Tongue (tissue), 2 donors: Measurements from ENCODE around the gene KCNMB3. TPM values are rescaled to one million over a fixed set of nuclear protein-coding genes. Genes with fewer than 3 reads are reported as not detected.
"Not testable (repeated sequence)": the region's sequence is repeated elsewhere in the genome, so short reads cannot be mapped to it uniquely, and the experiment has no call there.

Experiments used
- DNase-seq: peaks from one replicate; pipeline ENCODE4 v3.0.0-alpha.2; 2015
- total RNA-seq: library from RNA; depleted of rRNA; stranded (reverse); fragments of >200 nt; gene quantifications from one replicate; pipeline ENCODE4 v1.2.3, GENCODE V29; 2014

KCNMB3 gene
- total RNA-seq, 1 donor from 2014 or later: 3.9 TPM

DNA sequence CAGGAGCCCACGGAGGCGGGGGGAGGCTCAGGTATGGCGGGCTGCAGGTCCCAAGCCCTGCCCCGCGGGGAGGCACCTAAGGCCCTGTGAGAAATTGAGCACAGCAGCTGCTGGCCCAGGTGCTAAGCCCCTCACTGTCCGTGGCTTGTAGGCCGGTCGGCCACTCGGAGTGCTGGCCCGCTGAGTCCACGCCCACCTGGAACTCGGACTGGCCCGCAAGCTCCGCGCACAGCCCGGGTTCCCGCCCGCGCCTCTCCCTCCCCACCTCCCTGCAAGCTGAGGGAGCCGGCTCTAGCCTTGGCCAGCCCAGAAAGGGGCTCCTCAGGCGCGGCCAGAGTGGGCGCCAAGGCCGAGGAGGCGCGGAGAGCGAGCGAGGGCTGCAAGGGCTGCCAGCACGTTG, 12.2 kb upstream of the KCNMB3 start:
- DNase-seq: no peak

DNA sequence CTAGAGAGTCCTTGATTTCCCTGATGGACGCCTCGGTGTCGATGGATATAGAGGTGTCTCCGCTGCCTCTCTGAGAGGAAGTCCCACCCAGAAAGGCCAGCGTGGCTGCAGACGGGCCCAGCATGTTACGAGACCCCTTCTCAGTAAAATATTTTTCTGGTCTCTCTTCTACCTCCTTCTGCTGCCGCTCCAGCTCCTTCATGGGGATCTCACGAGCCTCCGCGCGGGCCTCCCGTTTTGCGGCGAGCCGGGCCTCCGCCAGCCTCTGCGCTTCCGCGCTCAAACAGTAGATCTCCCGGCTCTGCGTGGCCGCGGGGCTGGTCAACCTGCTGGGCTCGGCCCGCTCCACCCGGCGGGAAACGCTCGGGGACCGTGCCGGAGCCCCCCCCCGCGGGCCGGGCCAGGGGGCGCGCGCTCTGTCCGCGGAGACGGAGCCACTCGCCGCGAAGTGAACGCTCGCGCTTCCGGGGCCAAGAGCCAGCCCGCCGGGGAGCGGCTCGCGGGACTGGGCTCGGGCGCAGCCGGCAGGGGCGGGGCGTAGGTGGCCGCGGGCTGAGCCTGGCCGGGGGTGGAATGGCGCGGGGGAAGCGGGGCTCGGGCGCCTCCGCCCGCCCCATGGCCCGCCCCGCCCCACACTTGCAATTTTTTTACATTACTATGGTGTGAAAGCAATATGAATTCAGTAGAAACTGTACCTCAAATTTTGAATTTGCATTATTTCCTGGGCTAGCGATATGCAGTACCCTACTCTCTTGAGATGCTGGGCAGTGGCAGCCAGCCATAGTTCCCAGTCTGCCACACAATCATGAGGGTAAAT, 10.2 kb upstream of the KCNMB3 start:
- peak; percentile 81 for DNase-seq

DNA sequence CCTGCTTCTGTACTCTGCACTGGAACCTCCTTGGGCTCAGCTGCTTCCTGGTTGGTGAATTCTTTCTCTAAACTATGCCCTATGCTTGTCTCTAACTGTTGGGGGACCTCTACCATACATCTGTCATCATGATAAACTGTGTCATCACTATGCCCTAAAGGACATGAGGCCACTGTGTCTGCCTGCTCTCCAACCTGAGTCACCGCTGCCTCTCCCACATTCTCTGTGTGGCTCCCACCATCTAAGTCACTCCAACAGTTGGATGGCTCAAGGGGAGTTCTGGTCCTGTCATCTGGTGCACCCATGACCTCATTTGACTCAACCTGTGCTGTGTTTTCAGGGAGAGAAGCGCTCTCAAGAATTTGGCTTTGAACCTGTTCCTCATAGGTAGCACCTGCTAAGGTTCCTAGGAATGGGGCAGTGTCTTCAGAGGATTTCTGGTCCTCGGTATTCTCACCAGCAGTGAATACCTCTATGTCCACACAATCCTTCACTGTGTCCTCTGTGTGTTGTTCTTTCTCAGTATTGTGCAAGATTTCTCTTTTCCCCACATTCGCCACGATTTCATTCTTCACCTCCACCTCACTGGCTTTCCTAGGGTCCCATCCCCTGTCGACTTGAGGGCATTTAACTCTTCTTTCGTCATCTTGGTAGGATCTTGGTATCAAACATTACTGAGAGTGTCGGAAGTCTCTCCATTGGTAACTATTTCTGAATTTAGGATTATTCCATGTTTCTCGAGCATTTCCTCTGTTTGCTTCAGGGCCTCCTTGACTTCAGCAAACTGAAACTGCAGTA, 9.2 kb upstream of the KCNMB3 start:
- DNase-seq: not testable (repeated sequence)

DNA sequence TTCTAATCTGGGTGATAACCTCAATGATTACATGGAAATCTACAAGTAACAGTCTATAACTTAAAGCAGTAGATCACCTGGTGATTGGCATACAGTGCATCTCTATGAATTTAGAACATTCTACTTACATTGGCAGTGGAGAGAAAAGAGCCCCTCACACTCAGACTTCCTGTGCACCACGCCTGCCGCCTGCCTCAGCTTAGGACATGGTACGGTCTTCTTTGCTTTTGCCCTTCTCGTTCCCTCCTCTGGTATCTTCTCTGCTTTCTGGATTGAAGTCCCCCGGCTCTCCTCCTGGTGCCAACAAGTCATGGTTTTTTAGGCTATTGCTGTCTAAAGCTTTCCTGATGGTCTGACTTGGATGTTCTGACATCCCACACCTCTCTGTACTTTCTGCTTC, 7.9 kb upstream of the KCNMB3 start:
- DNase-seq: no peak

DNA sequence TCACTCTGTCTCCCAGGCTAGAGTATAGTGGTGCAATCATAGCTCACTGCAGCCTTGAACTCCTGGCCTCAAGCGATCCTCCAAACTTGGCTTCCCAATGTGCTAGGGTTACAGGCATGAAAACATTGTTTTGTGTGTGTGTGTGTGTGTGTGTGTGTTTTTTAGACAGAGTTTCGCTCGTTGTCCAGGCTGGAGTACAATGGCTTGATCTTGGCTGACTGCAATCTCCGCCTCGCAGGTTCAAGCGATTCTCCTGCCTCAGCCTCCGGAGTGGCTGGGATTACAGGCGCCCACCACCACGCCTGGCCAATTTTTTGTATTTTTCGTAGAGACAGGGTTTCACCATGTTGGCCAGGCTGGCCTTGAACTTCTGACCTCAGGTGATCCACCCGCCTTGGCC, 6.8 kb upstream of the KCNMB3 start:
- not testable (repeated sequence) for DNase-seq

DNA sequence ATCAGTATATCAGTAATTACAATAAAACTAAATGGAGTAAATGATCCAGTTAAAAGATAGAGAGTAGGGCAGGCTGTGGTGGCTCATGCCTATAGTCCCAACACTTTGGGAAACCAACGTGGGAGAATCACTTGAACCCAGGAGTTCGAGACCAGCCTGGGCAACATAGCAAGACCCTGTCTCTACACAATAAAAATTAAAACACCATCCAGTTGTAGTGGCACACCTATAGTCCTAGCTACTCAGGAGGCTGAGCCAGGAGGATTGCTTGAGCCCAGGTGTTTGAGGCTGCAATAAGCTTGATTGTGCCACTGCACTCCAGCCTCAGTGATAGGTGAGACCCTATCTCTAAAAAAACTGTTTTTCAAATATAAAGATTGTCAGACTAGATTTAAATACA, 5.9 kb upstream of the KCNMB3 start:
- DNase-seq: no peak

DNA sequence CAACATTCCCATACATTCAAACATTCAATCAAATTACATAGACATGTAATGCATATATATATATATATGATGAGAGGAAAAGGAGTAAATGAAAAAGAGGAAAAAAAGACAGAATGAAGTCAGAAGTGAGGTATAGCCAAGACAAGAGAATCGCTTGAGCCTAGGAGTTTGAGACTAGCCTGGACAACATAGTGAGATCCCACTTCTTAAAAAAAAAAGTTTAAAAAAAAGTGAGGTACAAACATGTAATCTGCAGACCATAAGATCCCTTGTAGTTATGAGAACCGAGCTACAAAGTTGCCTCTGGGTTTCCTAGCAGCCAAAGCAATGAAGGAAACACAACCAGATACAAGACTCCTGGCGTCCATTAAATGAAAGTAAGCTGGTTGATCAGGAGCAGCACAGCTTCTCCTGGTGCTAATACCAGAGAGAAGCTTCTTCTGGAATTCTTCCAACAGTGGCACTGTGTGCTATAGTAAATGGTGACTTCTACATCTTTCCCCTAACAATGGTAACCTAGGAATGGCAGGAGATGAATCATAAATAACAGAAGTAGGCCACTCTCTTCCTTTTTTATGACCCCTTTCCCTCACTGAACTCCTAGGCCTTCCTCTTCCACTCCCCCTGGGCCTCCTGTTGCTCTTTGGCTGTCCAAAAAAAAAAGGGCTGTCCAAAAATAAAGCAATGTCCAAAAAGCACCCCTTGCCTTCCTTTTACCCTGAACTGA, 3.5 kb downstream of the KCNMB3 start:
- DNase-seq: no peak

DNA sequence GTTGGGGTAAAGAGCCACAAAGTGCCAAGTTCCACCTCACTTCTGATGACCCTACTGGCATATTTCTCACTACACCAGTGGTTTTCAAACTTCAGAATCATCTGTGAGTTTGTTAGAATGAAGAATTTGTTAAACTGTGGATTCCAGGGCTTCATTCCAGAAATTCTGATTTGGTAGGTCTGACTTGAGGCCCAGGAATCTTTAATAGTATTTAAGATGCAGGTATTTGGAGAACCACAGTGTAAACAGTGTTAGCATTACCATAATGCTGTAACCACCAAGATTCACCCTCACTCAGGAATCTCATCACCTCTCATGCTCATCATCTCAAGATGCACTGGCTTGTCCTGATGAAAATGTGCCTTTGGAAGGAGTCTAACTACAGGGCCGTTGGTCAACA, 6.0 kb downstream of the KCNMB3 start:
- DNase-seq: no peak

DNA sequence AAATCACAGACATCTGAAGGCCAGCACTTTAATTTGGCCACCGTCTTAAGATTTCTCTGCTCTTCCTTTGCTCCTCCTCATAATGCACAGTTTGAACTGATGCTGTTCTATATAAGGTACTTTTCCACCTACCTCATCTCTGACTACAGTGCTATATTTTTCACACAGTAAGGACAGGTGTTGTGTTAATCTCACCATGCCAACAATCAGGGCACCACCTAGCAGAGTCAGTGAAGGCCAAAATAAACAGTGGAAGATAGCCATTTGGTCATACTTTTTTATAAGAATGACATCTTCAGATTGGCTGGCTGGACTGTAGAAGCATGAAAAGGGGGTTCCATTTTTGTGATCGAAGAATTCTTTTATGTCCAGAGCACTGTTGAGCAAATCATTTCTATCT, 8.1 kb downstream of the KCNMB3 start:
- DNase-seq: not testable (repeated sequence)

DNA sequence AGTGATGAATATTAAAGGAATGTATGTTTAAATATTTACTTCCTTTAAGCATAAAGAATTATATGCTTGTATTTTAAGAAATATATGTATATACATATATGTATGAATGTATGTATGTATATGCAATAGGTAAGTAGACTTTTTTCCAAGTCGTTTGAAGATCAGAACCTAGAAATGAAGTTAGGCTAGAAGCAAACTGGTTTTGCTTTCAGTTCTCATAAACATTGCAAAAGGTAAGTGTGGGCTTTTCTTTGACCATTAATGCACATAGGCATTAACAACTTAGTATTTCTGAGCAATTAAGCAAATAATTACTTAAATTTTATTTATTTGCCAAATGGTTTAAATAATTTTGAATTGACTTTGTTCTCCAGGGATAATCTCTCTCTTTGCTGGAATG, 10.6 kb downstream of the KCNMB3 start:
- DNase-seq: not testable (repeated sequence)

DNA sequence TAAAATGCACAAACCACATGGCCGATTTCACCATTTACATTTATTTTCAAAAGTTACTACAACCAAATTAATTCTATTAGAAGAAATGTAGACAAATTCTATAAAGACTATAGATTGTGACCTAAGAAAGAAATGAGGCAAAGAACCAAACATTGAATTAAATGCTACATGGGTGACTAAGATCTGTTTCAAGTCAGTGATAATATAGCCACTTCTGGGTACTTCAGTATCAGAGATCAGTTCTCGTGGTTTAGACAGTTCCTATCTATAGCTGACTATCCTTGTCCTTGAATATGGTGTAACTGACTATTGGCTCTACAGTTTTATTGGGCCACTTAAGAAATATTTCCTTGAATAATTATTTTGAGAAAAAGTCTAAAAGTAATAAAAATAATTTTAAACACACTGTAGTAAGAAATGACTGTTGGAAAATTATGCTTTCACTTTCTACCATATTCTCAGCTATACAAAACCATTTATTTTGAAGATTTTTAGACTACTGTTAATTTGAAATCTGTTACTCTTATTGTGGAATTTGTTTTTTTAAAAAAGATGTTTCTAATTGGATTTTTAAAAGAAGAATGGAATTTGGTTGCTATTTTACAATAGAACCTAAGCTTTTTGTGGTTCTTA, 14.1 kb downstream of the KCNMB3 start:
- DNase-seq: no peak

DNA sequence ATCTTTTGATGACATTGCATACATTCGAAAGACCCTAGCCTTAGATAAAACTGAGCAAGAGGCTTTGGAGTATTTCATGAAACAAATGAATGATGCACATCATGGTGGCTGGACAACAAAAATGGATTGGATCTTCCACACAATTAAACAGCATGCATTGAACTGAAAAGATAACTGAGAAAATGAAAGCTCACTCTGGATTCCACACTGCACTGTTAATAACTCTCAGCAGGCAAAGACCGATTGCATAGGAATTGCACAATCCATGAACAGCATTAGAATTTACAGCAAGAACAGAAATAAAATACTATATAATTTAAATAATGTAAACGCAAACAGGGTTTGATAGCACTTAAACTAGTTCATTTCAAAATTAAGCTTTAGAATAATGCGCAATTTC, 16.7 kb downstream of the KCNMB3 start:
- no peak for DNase-seq

DNA sequence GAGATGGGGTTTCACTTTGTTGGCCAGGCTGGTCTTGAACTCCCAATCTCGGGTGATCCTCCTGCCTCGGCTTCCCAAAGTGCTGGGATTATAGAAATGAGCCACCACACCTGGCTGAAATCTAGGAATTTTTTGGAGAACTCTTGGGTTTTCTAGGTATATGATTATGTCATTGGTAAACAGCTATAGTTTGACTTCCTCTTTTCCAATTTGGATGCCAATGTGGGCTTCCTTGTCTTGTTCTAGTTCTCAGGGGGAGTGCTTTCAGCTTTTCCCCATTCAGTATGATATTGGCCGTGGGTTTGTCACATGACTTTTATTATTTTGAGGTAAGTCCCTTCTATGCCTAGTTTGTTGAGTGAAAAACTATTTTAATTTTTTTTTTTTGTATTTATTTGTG, 17.9 kb downstream of the KCNMB3 start:
- DNase-seq: no peak

DNA sequence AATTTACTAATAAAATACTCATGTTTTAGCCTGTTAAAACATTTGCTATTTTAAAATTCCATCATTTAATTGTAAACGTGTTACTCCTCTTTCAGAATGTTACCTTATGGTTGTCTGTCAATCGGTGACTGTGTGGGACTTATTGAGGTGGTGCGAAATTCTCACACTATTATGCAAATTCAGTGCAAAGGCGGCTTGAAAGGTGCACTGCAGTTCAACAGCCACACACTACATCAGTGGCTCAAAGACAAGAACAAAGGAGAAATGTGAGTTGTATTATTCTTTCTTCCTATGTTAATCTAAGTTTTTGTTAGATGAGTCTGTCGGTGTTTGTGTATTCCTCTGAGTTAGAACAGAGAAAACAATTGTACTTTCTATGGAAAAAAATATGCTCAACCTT, 21.7 kb downstream of the KCNMB3 start:
- DNase-seq: no peak

DNA sequence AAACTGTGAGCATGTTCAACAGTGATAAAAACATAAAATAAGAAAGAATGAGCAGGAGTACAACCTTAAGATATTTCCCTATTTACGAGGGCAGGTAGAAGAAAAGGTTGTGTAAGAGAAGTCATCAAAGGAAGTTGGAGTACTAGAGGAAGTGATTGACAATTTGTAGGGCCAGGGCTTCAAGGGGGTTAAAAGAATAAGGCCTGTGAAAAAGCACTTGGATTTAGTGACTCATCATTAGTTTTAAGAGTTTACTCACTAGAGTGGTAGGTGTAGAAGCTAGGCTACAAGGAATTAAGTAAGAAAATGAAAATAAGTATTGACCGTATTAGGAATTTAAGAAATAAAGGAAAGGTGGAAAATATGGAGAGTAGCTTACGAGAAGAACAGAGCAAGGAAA, 23.6 kb downstream of the KCNMB3 start:
- no peak for DNase-seq

DNA sequence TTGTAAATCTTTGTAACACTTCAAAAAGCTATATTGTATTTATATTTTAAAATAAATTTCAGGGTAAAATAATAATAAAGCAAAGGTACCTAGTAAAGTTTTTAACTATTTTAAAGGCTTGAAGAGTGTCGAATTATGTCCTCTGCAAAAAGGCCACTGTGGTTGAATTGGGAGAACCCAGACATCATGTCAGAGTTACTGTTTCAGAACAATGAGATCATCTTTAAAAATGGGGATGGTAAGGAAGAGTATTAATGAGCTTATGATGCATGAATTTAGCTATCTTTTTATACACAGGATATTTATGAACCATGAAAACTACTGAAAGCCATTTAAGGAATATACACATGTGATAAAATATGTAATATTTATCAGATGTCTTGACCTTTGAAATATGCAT, 26.3 kb downstream of the KCNMB3 start:
- no peak for DNase-seq

DNA sequence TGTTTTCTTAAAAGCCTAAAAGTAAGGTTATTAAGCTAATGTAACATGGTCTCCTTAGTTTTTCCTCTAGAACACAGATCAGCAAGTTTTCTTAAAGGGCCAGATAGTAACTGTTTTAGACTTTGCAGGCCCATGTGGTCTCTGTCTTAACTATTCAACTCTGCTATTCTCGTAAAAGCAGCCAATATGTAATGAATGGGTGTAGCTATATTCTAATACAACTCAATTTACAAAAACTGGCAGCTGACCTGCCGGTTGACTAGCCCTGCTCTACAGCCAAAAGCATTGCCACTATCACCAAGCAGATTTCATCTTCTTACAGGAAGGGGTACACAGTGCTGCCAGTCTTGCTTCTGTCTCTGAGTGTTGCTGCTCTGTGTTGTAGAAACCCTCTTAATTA, 27.4 kb downstream of the KCNMB3 start:
- DNase-seq: no peak

DNA sequence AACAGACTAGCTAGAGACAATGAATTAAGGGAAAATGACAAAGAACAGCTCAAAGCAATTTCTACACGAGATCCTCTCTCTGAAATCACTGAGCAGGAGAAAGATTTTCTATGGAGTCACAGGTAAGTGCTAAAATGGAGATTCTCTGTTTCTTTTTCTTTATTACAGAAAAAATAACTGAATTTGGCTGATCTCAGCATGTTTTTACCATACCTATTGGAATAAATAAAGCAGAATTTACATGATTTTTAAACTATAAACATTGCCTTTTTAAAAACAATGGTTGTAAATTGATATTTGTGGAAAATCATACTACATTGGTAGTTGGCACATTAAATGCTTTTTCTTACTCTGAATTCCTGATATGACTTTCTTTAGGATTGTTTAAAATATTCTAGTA, 32.7 kb downstream of the KCNMB3 start:
- DNase-seq: not testable (repeated sequence)

DNA sequence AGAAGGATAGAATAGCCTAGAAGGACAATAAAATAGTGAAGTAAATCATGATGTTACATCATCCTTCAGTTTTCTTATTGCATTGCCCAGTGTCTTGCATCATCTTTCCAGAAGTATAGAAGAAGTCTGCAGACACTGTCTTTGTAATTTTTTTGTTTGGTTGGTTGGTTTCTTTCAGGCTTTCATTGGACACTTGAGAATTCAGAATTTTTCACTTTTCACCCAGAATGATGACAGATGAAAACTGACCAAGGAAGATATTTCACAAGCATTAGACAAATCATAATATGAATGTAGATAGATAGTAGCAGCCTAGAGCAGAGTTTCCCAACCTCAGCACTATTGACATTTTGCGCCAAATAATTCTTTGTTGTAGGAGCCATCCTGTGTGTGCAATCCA, 35.4 kb downstream of the KCNMB3 start:
- DNase-seq: not testable (repeated sequence)

DNA sequence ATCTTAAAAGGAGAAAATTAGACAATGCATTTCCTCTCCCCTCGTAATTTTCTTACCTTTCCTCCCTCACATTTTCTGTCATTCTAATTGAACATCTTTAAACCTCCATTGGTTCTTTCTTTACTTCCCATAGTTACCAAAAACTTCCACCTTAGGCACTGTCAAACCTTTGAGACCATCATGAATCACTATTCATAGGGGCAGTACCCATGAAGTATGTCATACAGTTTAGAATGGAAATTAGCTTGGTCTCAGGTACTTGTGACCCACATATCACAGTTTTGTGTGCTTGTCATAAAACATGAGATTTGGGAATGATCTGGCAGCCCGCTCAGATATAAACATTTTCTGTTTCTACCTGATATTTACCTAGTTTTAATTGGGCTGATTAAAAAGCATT, 50.1 kb downstream of the KCNMB3 start:
- no peak for DNase-seq

DNA sequence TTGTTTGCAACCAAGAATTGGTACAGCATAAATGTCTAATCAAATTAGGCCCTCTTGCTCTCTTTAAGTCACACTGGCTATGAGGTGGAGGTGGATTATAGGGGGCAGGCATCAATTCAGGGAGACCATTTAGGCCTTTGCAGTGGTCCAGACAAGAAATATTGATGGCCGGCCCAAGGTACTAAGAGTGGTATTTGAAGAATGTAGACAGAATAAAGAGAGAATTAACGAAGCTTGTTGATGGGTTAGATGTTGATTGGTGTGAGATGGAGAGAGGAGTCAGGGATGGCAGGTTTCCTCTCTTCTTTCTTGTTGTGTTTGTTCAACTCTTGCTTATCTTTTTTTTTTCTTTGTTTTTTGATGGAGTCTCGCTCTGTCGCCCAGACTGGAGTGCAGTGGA, 54.2 kb downstream of the KCNMB3 start:
- DNase-seq: no peak

DNA sequence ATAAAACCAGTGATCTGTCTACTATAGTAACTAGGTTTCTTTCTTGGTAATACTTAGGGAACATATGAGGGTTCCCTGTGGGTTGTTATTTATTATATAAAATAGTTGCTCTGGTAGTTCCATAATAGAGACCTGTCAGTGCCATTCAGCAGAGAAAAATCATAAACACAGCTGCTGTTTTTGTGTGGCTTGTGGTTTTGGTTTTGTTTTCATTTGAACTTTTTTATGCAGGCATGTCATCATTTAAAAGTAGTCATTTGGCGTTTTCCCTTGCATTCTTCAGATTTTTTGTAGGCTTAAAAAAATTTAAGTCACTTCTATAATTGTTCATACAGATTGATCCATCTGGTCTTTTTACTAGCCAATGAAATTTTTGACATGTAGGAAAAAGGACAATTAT, 54.8 kb downstream of the KCNMB3 start:
- DNase-seq: no peak

DNA sequence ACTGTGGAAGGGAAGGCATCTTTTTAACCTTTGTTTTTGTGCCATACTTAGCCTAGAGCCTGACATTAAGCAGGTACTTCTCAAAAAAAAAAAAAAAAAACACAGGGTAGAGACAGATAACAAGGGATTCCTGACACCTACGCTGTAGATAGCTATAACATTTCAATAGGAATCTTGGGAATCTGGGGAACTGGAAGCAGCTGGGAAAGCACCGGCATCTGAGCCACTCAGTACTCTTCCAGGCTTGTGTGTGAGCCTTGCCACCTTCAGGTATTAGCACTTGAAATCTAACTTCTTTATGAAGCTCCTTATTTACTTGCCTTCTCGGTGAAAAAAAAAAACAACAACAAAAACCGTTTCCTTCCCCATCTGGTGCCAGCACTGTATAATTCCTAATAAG, 56.0 kb downstream of the KCNMB3 start:
- peak; percentile 25 for DNase-seq
